Heart left ventricle (tissue), 13 donors: ENCODE results near the gene SPTLC2.

Experiments used
- POLR2A ChIP-seq, 2 donors: fragments of 450-650 bp; IDR thresholded peaks; one replicate each; pipeline ENCODE4 v1.6.1; 2017; ENCODE audit warnings: antibody characterized with exemption in 2 of 2, mild to moderate bottlenecking in 2 of 2, moderate library complexity in 2 of 2
- TF ChIP-seq, protein P1 (sequence below), 12 donors: fragments of 200-600 bp; sonication (generic) in 4 of 12; IDR thresholded peaks; one replicate each; pipeline versions ENCODE4 v1.5.0 to v1.8.0; 2018 to 2022; ENCODE audit warnings: antibody characterized with exemption in 12 of 12, mild to moderate bottlenecking in 5 of 12
- donor health status: ischemic (EF 13 %, LVEDD 7.1; RV severe dilation, severe dysfunction).
- donor health status: DM: no; HTN: yes; CAD: no.
- donor health status: DM: no; HTN: no; CAD: no.
- donor health status: ischemic (EF 25% LVEDD 6.9; RV normal size, moderate dysfunction).
- donor health status: ischemic (EF 25% LVEDD 5.7; RV mildly dilated, moderate dysfunction).
- donor health status: ischemic (EF 35%, LVEDD 5.7; RV mildly dilated, moderate dysfunction).
- donor health status: nonischemic (EF 11% LVEDD 7.7; RV severe dilation, severe dysfunction).
- donor health status: DM: yes; HTN: yes; CAD: no.
- donor health status: PGD.
- donor health status: ischemic (EF 29% LVEDD 5.4; RV normal size, mild dysfunction).
- donor health status: nonischemic (EF 23%, LVEDD 6.1; RV moderate dilation, normal function).

DNA sequence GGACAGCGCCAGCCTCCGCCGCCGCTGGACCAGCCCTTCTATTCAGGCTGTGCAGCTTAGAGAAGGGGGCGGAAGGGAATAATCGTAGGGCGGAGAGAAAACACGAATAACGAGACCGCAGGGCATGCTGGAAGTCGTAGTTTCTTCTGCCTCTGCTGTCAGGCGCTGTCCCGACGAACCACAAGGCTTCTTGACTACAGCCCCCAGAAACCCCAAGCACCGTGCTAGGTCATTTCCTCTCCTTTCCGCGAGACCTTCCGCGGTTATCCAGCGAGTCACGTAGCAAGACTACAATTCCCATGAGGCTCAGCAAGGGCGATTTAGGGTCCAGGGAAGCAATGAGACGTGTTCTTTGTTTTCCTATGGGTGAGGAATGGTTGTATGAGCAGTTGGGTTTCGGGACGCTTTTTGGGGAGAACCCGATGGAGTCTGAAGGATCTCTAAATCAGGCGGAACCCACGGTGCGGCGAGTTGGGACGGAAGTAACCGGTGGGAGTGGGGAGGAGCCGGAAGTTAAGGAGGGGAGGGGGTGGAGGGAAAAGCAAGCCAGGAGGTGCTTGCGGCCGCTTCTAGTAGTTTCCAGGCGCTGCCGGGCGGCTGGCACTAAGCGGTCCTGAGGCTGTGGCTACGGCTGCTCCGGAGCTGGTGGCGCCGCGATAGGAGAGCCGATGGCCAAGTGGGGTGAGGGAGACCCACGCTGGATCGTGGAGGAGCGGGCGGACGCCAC is 158.8 kb downstream of the SPTLC2 start, which contains the start of the genes AHSA1 and VIPAS39:
- TF ChIP-seq, protein P1, sequence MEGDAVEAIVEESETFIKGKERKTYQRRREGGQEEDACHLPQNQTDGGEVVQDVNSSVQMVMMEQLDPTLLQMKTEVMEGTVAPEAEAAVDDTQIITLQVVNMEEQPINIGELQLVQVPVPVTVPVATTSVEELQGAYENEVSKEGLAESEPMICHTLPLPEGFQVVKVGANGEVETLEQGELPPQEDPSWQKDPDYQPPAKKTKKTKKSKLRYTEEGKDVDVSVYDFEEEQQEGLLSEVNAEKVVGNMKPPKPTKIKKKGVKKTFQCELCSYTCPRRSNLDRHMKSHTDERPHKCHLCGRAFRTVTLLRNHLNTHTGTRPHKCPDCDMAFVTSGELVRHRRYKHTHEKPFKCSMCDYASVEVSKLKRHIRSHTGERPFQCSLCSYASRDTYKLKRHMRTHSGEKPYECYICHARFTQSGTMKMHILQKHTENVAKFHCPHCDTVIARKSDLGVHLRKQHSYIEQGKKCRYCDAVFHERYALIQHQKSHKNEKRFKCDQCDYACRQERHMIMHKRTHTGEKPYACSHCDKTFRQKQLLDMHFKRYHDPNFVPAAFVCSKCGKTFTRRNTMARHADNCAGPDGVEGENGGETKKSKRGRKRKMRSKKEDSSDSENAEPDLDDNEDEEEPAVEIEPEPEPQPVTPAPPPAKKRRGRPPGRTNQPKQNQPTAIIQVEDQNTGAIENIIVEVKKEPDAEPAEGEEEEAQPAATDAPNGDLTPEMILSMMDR (IDR thresholded peaks at IDR 0.05), result no peak
- peak in 1 of 2 donors; percentile 71 for TF ChIP-seq POLR2A (IDR thresholded peaks at IDR 0.05)
